ENCODE data around the gene ACOT7.

The ACOT7 gene

GRCh38 chr1:6343506-6344405, 49.8 kb downstream of the ACOT7 start:
- peak; percentile 41 for DNase-seq (ENCODE audit: low read depth)

DNA sequence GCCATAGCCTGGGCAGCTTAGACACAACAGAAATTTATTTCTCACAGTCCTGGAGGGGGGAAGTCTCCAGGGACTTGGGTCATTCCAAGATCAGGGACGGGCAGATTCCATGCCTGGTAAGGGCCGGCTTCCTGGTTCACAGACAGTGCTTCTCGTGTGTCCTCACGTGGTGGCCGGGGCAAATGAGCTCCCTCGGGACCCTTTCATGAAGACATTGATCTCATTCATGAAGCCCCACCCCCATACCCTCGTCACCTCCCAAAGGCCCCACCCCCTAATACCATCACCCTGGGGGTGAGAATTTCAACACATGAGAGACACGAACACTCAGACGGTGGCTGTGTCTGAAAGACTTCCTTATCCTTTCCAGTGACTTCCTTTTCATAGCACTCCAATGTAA, 51.5 kb downstream of the ACOT7 start:
- no peak for DNase-seq (ENCODE audit: low read depth)

GRCh38 chr1:6338695-6339094, 54.9 kb downstream of the ACOT7 start:
- no peak for DNase-seq (ENCODE audit: low read depth)

- no peak for DNase-seq (ENCODE audit: low read depth)
Measured at GRCh38 chr1:6336776-6337622, 56.6 kb downstream of the ACOT7 start.

DNA sequence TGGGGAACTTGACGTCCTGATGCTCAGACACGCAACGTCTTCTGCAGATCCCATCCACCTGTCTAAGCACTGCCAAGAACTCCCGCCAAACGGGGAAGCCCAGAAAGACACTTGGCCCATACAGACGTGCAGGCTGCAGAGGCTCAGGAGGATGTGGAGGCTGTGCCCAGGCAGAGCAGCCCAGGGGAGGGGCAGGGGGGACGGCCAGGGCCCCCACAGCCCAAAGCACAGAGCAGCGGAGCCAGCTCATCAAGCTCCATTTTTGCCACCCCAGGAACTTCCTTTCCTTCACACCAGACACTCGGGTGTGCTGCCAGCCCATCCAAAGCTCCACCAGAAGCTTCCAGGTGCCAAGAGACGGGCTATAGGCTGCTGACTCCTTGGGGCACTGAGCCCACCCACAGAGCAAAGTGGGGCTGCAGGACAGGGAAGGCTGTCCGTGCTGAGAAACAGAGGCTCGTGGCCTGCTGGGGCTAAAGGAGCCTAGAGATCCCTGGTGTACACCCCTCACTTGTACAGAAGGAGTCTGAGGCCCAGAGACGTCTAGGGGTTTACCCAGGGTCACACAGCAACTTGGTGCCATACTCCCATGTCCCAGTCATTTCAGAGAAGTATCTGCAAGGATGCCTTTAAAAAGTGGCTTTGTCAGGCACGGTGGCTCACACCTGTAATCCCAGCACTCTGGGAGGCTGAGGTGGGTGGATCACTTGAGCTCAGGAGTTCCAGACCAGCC, 59.1 kb downstream of the ACOT7 start:
- DNase-seq (ENCODE audit: low read depth): no peak

DNA sequence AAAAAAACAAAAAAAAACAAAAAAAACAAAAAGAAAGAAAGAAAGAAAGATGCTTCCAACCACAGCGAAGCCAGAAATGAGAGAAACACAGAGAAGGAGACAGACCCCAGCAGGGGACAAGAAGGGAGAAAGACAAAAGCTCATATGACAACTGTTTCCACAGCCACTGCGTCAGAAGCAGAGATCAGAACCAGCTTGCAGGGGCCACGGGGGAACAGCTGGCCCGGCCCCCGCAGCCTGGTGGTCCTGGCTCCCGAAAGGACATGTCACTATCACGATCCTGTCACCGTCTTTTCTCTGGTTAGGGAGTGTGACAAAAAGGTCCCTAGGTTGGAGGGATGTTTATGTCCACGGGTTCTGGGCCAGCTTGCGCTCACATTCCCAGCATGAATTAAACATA, 60.7 kb downstream of the ACOT7 start:
- no peak for DNase-seq (ENCODE audit: low read depth)

GRCh38 chr1:6331543-6332273, 61.9 kb downstream of the ACOT7 start:
- DNase-seq (ENCODE audit: low read depth): no peak

- no peak for DNase-seq (ENCODE audit: low read depth)
Measured at GRCh38 chr1:6330410-6330911, 63.1 kb downstream of the ACOT7 start.

GRCh38 chr1:6329851-6330250, 63.7 kb downstream of the ACOT7 start:
- no peak for DNase-seq (ENCODE audit: low read depth)

- DNase-seq (ENCODE audit: low read depth): no peak
Measured at GRCh38 chr1:6329396-6329795, 64.2 kb downstream of the ACOT7 start.

GRCh38 chr1:6328696-6329095, 64.9 kb downstream of the ACOT7 start:
- no peak for DNase-seq (ENCODE audit: low read depth)

- no peak for DNase-seq (ENCODE audit: low read depth)
Measured at GRCh38 chr1:6328091-6328490, 65.5 kb downstream of the ACOT7 start.

GRCh38 chr1:6325482-6325881, 68.1 kb downstream of the ACOT7 start:
- no peak for DNase-seq (ENCODE audit: low read depth)

GRCh38 chr1:6322161-6322560, 71.4 kb downstream of the ACOT7 start:
- DNase-seq (ENCODE audit: low read depth): no peak

- no peak for DNase-seq (ENCODE audit: low read depth)
Measured at GRCh38 chr1:6321205-6321604, 72.4 kb downstream of the ACOT7 start.

DNA sequence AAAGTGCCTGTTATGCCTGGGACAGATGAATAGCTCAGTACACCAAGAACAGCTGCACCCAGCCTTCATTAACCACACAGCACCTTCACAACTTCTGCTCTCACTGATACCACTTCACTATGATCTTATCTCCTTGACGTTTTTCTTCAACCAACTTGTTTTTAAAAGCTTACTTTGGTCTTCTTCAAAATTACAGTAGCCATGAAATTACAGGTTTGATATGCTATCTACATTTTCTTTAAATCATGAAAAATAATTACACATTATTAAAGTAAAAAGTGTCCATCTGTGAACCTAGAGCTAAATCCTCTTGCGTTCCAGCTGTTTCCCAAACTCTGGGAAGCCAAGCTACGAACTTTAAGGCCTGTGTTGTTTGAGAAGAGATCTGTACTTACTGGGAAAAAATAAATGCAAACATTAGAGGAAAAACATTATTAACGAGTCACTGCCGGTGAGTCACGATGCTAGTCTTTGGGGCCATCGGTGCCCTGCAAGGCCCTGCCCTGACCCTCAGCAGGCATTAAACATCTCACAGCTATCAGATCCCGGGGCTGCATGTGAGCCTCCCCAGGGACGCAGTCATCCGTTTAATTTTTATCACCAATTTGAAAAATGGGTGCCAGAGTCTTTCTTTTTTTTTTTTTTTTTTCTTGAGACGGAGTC, 76.3 kb downstream of the ACOT7 start:
- no peak for DNase-seq (ENCODE audit: low read depth)

- no peak for DNase-seq (ENCODE audit: low read depth)
Measured at GRCh38 chr1:6316240-6317097, 77.1 kb downstream of the ACOT7 start.

DNA sequence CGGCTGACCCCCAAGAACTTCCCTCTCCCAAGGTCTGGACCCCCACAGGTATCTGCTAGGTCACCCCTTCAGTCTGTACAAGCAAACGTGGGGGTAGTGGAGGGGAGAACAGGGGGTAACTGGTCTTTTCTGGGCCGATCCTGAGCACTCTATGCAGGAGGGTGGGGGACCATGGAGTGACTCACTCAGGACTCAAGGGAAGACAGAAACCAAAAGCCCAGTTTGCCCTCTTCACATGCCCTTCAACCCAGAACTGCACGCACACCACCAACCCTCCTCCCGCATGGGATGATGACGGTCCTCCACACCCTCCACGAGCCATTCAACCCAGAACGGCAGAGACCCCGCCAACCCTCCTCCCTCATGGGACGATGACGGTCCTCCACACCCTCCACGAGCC, 79.1 kb downstream of the ACOT7 start:
- no peak for DNase-seq (ENCODE audit: low read depth)

DNA sequence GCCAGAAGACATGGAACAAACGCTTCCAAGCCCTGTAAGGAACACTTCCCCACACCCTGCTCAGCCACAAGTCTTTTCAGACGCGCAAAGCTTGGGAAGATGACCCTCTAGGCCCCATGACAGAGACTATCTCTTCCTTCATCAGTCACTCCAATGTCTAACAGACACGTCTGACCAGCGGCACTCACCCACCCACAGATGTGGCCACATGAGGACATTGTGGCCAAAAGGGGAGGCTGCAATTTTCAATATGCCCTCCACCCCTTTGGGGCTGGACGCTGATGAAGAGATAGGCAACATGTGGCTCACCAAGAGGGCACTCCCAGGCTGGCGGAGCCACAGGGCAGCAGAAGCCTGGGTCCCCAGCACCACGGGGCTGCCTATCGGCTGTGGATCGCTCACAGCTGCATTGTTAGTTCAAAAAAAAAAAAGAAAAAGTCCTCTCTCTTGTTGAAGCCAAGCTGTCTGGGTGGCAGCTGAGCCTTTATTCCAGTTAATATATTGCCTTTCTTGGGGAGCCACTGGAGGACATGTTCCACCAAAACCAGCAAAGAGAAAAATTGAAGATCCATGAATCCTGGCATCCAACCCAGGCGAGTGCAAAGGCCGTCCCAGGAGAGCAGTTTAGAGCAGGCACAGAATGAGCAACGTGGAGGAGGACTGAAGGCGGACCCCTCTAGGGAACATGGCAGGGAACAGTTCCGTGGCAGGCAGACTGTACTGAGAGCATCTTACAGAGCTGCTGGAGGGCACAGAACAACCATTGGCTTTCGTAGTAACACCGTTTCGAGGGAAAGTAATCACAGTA, 80.0 kb downstream of the ACOT7 start:
- DNase-seq (ENCODE audit: low read depth): no peak
